Esophagus (tissue), 2 donors: Measurements from ENCODE around the gene ASB9. TPM values are rescaled to one million over a fixed set of nuclear protein-coding genes. Genes with fewer than 3 reads are reported as not detected.

ENCODE experiments used
- H3K27ac ChIP-seq, 2 donors: one replicate each; pipeline ENCODE4 v1.5.1; 2013; ENCODE audit warnings: low read depth in 2 of 2, mild to moderate bottlenecking in 2 of 2, inconsistent platforms in 1 of 2, low read length in 1 of 2, moderate library complexity in 1 of 2
- H3K27me3 ChIP-seq, 2 donors: one replicate each; pipeline ENCODE4 v1.6.1; 2013; ENCODE audit warnings: low read length in 2 of 2, control low read depth in 1 of 2, mild to moderate bottlenecking in 1 of 2; ENCODE audit not compliant: insufficient read depth in 2 of 2, control insufficient read depth in 1 of 2
- H3K36me3 ChIP-seq, 2 donors: one replicate each; pipeline ENCODE4 v1.6.1; 2013; ENCODE audit warnings: low read length in 1 of 2; ENCODE audit not compliant: control insufficient read depth in 2 of 2, insufficient read depth in 2 of 2
- H3K4me1 ChIP-seq, 2 donors: one replicate each; pipeline ENCODE4 v1.6.1; 2013; ENCODE audit warnings: low read length in 1 of 2; ENCODE audit not compliant: control insufficient read depth in 2 of 2, insufficient read depth in 2 of 2
- H3K4me3 ChIP-seq, 2 donors: one replicate each; pipeline ENCODE4 v1.5.1; 2013; ENCODE audit warnings: low read length in 2 of 2, mild to moderate bottlenecking in 2 of 2, low read depth in 1 of 2, moderate library complexity in 1 of 2
- H3K9me3 ChIP-seq, 2 donors: one replicate each; pipeline ENCODE4 v1.6.1; 2013; ENCODE audit warnings: mild to moderate bottlenecking in 2 of 2, low read depth in 1 of 2, low read length in 1 of 2, moderate library complexity in 1 of 2; ENCODE audit not compliant: control insufficient read depth in 2 of 2, insufficient read depth in 1 of 2
- WGBS, 2 donors: extraction: QIAGEN DNeasy Blood & Tissue Kit; methylation state at CpG; one replicate each; pipeline ENCODE4 v1.1.7; 2013; 5-methylcytosine and 5-hydroxymethylcytosine counted together
- polyA plus RNA-seq, 2 donors: library from polyadenylated mRNA; stranded (reverse); fragments of 200-250 nt; gene quantifications; one replicate each; pipeline ENCODE4 v1.2.3, GENCODE V29; 2013
- donor health status: healthy with polysubstance abuse.
- donor health status: Bipolar disorder and iron deficiency.

Gene ASB9
- polyA plus RNA-seq, 2 donors: 0.65 to 0.88 TPM

GRCh38 chrX:15245896-15246295, 24.0 kb downstream of the ASB9 start:
- H3K36me3 ChIP-seq: no peaks in the 10 kb centered on the region
- no peak overlapping the region for H3K27ac ChIP-seq
- no peaks in the 10 kb centered on the region for H3K27me3 ChIP-seq
- no peaks in the 10 kb centered on the region for H3K9me3 ChIP-seq
- no peaks in the 10 kb centered on the region for H3K4me1 ChIP-seq
- 67 to 71% methylated on average over 4 of the region's 4 CpGs for WGBS, 2 donors
- no peak overlapping the region for H3K4me3 ChIP-seq

GRCh38 chrX:15244421-15244820, 25.5 kb downstream of the ASB9 start:
- Histone ChIP-seq H3K4me1 (no peaks in the 10 kb centered on the region), H3K27me3 (no peaks in the 10 kb centered on the region), H3K9me3 (no peaks in the 10 kb centered on the region), H3K27ac (no peak overlapping the region), H3K36me3 (no peaks in the 10 kb centered on the region), H3K4me3 (no peak overlapping the region)
- 81 to 85% methylated on average over 5 of the region's 5 CpGs for WGBS, 2 donors

GRCh38 chrX:15242899-15243555, 26.9 kb downstream of the ASB9 start:
- Histone ChIP-seq H3K4me1 (no peaks in the 10 kb centered on the region), H3K27ac (no peak overlapping the region), H3K4me3 (no peak overlapping the region), H3K9me3 (no peaks in the 10 kb centered on the region), H3K27me3 (peaks cover 0 to 2% of the 10 kb centered on the region in 2 donors), H3K36me3 (no peaks in the 10 kb centered on the region)
- WGBS, 2 donors: 11 to 13% methylated on average over 5 of the region's 5 CpGs

- no peaks in the 10 kb centered on the region for H3K4me1 ChIP-seq
- H3K27ac ChIP-seq: no peak overlapping the region
- H3K4me3 ChIP-seq: no peak overlapping the region
- no peaks in the 10 kb centered on the region for H3K9me3 ChIP-seq
- 40 to 54% methylated on average over 3 of the region's 3 CpGs for WGBS, 2 donors
- H3K36me3 ChIP-seq: no peaks in the 10 kb centered on the region
- H3K27me3 ChIP-seq: peaks cover 0 to 2% of the 10 kb centered on the region in 2 donors
Observed at GRCh38 chrX:15241301-15241700, 28.6 kb downstream of the ASB9 start.

- H3K27me3 ChIP-seq: peaks cover 0 to 2% of the 10 kb centered on the region in 2 donors
- no peak overlapping the region for H3K27ac ChIP-seq
- 89 to 92% methylated on average over 5 of the region's 5 CpGs for WGBS, 2 donors
- no peak overlapping the region for H3K4me3 ChIP-seq
- no peaks in the 10 kb centered on the region for H3K9me3 ChIP-seq
- no peaks in the 10 kb centered on the region for H3K4me1 ChIP-seq
- H3K36me3 ChIP-seq: no peaks in the 10 kb centered on the region
Observed at GRCh38 chrX:15240414-15240813, 29.5 kb downstream of the ASB9 start.

- no peak overlapping the region for H3K27ac ChIP-seq
- 84 to 92% methylated on average over 3 of the region's 3 CpGs for WGBS, 2 donors
- H3K4me3 ChIP-seq: no peak overlapping the region
- no peaks in the 10 kb centered on the region for H3K9me3 ChIP-seq
- H3K36me3 ChIP-seq: no peaks in the 10 kb centered on the region
- peaks cover 0 to 2% of the 10 kb centered on the region in 2 donors for H3K27me3 ChIP-seq
- no peaks in the 10 kb centered on the region for H3K4me1 ChIP-seq
Observed at GRCh38 chrX:15236146-15236545, 33.7 kb downstream of the ASB9 start.

- WGBS, 2 donors: 26 to 42% methylated on average over 1 of the region's 1 CpG
- H3K4me1 ChIP-seq: no peaks in the 10 kb centered on the region
- no peak overlapping the region for H3K4me3 ChIP-seq
- H3K27ac ChIP-seq: no peak overlapping the region
- H3K27me3 ChIP-seq: peaks cover 0 to 2% of the 10 kb centered on the region in 2 donors
- no peaks in the 10 kb centered on the region for H3K9me3 ChIP-seq
- H3K36me3 ChIP-seq: no peaks in the 10 kb centered on the region
Observed at GRCh38 chrX:15235001-15235400, 34.9 kb downstream of the ASB9 start.

GRCh38 chrX:15233416-15234015, 36.4 kb downstream of the ASB9 start:
- Histone ChIP-seq H3K27me3 (no peaks in the 10 kb centered on the region), H3K36me3 (no peaks in the 10 kb centered on the region), H3K27ac (no peak overlapping the region), H3K4me1 (no peaks in the 10 kb centered on the region), H3K9me3 (no peaks in the 10 kb centered on the region), H3K4me3 (no peak overlapping the region)
- WGBS, 2 donors: 49 to 58% methylated on average over 3 of the region's 3 CpGs

- no peaks in the 10 kb centered on the region for H3K36me3 ChIP-seq
- H3K4me1 ChIP-seq: no peaks in the 10 kb centered on the region
- no peaks in the 10 kb centered on the region for H3K9me3 ChIP-seq
- no peak overlapping the region for H3K4me3 ChIP-seq
- H3K27me3 ChIP-seq: no peaks in the 10 kb centered on the region
- no peak overlapping the region for H3K27ac ChIP-seq
- 79 to 92% methylated on average over 1 of the region's 1 CpG for WGBS, 2 donors
Observed at GRCh38 chrX:15224747-15225146, 45.1 kb downstream of the ASB9 start.

GRCh38 chrX:15221321-15221720, 48.6 kb downstream of the ASB9 start:
- H3K9me3 ChIP-seq: no peaks in the 10 kb centered on the region
- H3K36me3 ChIP-seq: no peaks in the 10 kb centered on the region
- H3K27ac ChIP-seq: no peak overlapping the region
- no peaks in the 10 kb centered on the region for H3K27me3 ChIP-seq
- H3K4me3 ChIP-seq: no peak overlapping the region
- H3K4me1 ChIP-seq: no peaks in the 10 kb centered on the region
